ENCODE data around the gene ANAPC2.
A peak's percentile ranks its signal among the peaks of the same experiment; 100 is the strongest.

Gene ANAPC2

GRCh38 chr9:137191245-137191644 is 2.9 kb upstream of the ANAPC2 start:
- DNase-seq, result no peak

GRCh38 chr9:137190315-137190856 is 2.0 kb upstream of the ANAPC2 start:
- DNase-seq, result no peak

DNA sequence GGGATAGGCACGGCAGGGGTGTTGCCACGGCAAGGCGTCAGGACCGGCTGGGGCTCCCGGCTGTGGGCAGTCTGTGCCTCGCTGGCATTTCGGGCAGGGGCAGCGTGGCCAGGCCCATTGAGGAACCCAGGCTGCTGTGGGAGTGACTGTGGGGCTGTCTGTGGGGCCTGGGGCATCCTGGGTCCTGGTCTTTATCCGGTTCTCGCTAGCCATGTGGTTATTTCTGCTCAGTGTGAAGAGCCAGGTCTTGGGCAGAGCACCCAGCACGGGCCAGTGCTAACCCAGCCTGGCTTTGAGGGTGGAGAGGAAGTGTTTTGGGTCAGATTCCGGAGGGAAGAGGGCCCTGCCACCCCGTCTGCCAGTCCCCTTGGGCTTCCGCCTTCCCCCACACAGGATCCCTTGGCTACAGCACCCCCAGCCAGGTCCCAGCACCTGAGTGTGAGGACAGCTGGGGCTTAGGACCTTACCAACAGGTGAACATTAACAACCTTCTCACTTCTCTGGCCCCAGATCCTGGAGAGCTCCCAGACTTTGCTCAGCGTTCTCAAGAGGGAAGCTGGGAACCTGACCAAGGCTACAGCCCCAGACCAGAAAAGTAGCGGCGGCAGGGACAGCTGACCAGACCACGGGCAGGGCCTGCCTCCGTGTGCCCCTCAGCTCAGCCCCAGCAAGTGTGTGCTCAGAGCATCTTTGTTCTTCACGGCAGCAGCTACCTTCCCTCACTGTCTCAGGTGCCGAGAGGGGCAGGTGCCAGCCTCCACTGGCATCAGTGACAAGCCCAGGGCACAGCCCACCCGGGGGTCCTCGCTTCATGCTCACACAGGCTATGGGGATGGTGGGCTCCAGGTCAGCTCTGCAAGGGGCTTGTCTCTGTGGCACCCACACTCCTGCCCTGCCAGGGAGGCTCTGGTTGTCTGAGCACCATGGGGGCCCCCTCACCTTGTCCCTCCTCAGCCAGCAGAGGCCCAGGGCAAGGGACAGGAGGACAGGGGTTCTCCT is 1.2 kb upstream of the ANAPC2 start:
- DNase-seq, result no peak

DNA sequence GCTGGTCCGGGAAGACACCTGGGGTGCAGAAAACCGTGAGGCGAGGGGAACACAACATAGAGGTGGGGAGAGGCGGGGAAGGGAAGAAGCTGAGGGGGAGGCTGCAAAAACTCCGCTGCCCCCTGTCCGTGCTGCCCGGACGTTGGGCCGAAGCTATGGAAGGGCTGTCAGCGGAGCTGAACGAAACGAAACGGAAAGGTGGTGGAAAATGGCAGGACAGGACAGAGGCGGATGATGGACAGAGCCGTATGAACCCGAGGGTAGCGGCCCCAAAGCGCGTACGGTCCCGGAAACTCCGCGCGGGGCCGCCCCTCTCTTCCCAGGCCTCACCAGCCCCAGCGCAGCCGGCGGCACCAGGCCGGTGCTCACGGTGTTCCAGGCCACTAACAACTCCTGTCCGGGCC is 272 bp downstream of the ANAPC2 start:
- no peak for DNase-seq

- no peak for DNase-seq
Observed at GRCh38 chr9:137187386-137187785, 974 bp downstream of the ANAPC2 start.

GRCh38 chr9:137186385-137186784 is 2.0 kb downstream of the ANAPC2 start:
- no peak for DNase-seq

DNA sequence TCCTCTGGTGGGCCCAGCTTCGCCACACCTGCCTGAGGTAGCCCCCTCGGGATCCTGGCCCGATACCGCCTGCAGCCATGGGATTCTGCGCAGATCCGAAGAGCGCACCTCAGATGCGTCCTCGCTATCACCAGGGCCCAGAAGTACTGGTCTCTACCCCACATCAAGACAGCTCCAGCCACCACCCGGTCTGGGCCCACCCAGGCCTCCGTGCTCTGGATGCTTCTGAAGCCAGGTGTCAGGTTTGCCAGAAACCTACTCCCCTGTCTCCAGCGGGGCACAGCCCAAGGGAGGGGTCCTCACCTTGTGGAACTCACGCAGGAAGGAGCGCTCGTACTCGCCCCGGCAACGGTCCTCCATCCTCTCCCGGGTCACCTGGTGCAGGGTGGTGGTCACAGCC is 2.4 kb downstream of the ANAPC2 start:
- no peak for DNase-seq

DNA sequence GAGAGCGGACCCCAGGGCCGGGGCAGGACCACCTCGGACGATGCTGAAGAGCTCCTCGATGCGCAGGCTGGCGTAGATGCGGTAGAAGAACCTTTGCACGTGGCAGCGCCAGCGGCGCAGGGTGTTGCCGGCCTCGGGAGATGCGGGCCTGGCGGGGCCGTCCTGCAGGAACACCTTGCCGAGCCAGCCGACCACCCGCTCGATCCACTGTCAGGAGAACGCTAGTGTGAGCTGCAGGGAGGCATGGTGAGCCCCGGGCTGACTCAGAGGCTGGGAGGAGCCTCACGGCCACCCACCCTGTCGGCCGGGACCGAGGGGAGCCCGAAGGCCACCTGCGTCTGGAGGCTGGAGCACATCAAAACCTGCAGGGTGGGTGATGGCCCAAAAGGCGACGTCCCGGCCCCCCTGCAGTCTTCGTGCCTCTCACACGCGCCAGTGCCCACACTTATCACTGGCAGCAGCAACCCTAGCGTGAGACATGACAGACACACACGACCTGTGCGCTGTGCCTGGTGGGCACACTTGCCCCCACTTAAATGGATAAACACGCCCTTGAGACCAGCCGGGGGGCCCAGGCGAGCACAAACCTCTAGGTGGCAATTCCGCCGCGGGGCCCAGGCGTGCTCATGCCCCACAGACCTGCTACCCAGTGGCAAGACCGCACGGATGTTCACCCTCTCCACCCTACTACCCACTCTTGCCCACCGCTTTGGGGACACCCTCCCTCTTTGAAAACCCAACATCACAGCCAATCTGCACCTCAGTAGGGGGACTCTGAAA is 3.3 kb downstream of the ANAPC2 start:
- no peak for DNase-seq

GRCh38 chr9:137183980-137184595 is 4.3 kb downstream of the ANAPC2 start:
- DNase-seq, result no peak

GRCh38 chr9:137182836-137183235 is 5.5 kb downstream of the ANAPC2 start:
- DNase-seq, result no peak

DNA sequence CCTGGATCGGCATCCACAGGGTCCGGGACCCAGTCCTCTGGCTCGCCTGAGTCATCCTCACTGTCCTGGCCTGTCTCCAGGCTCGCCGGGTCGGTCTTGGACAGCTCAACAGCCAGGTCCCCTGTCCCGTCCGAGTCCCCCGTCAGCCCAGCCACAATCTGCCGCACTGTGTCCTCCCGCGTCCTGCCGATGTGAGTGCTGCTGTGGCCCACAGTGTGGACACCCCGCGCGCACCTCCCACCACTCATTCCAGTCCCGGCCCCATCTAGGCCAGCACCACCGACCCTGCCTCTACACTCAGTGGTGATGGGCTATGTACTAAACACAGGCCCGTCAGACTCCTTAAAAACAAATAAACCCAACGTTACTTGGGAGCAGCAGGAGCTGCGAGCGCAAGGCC is 6.7 kb downstream of the ANAPC2 start:
- no peak for DNase-seq

- no peak for DNase-seq
Observed at GRCh38 chr9:137180491-137180890, 7.9 kb downstream of the ANAPC2 start.

DNA sequence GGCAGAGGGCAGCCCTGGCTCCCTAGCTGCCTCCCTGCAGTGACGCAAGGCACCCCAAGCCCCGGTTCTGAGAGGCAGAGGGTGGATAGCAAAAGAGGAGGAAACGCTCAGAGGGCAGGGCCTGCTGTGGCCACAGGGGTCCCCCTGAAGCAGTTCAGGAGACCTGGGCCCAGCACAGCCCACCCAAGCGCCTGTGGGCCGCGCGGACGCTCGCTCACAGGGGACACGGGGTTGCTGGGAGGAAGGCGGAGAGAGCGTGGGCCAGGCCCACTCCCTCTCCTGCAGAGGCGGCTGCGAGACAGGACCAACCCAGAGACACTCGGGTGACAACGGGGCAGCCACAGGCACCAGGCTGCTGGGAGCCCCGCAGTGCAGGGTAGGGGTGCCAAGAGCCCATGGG is 8.6 kb downstream of the ANAPC2 start:
- DNase-seq, result no peak

DNA sequence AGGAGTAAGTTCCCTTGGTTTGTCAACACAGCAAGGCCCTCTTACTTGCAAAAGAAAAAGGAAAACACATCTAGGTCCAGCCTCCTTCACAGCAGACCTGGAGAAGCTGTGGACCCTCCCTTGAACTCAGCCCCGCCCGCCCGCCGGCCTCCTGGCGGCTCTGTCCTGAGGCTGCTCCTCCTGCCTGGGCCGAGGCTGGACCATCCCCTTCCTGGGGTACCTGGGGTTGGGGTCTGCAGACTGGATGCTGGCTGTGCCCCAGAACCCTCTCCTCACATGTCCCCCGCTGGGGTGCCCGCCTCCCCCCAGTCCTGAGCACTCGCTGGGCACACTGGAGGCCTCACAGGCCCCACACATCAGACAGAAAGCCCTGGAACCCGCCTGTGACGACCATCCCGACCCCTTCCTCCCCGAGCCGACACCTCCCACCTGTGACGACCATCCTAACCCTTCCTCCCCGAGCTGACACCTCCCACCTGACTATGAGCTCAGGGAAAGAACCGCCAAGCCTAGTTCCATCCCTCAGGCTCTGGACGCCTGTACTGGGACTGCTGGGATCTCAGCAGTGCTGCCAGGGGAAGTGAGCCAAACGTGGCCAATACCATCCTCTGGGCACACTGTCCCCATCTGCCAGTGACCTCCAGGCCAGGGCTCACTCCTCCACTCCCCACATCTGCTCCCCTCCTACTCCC is 9.3 kb downstream of the ANAPC2 start:
- DNase-seq, result no peak

- no peak for DNase-seq
Observed at GRCh38 chr9:137178201-137178938, 10.0 kb downstream of the ANAPC2 start.

DNA sequence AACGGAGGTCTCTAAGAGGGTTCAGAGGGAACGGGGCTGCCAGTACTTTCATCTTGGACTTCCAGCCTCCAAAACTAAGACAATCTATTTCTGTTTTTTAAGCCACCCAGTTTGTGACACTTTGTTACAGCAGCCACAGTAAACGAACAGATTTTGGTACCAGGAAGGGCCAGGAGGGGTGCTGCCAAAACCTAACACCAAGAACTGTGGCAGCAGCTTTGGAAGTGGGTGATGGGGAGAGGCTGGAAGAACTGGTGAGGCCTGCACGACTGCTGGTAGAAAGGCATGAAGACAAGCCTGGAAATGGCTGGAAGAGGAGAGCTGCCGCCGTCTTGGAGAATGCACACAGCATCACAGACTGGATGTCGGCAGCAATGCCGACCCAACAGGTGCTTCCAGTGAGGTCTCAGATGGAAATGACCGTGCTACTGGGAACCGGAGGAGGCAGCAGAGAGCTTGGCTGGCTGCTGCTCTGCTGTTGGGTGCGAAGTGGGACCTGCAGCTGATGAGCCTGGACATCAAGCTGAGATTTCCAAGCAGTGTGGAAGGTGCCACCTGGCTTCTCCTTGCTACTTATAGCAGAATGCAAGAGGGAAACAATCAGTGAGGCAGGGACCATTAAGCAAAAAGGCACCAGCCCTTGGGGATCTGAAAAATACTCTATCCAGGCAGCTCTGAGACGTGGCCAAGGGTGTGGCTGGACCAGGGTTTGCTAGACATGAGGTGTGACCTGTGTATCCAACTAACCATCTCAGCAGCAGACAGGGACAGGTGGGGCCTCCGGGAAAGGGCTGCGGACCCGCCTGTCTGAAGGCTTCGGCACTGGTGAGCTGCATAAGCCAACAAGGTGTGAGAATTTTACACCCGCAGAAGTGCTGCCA is 11.8 kb downstream of the ANAPC2 start:
- peak; percentile 34 for DNase-seq

GRCh38 chr9:137175345-137175961 is 12.9 kb downstream of the ANAPC2 start:
- peak; percentile 26 for DNase-seq

DNA sequence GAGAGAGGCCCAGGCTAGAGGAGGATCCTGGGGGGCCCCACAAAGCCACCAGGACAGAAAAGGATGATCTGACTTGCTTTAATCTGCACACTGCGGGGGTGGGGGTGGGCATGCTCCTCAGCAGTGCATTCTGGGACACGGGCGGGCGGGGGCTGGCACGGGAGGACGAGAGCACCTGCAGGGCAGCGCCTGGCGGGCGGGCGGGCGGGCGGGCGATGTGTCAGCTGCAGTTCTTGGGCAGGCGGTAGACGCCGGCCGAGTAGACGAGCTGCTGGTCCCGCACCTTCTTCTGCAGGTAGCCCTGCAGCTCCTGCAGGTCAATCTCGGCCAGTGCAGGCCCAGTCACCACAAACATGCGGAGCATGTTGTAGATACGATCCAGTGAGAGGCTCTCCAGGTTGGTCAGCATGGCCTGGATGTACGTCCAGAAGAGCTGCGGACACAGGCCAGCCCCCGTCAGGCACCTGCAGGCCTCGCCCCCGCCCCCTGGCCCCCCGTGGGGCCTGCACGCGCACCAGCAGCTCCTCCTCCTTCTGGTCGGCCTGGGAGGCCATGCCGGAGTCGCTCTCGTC is 13.6 kb downstream of the ANAPC2 start:
- DNase-seq, result no peak

DNA sequence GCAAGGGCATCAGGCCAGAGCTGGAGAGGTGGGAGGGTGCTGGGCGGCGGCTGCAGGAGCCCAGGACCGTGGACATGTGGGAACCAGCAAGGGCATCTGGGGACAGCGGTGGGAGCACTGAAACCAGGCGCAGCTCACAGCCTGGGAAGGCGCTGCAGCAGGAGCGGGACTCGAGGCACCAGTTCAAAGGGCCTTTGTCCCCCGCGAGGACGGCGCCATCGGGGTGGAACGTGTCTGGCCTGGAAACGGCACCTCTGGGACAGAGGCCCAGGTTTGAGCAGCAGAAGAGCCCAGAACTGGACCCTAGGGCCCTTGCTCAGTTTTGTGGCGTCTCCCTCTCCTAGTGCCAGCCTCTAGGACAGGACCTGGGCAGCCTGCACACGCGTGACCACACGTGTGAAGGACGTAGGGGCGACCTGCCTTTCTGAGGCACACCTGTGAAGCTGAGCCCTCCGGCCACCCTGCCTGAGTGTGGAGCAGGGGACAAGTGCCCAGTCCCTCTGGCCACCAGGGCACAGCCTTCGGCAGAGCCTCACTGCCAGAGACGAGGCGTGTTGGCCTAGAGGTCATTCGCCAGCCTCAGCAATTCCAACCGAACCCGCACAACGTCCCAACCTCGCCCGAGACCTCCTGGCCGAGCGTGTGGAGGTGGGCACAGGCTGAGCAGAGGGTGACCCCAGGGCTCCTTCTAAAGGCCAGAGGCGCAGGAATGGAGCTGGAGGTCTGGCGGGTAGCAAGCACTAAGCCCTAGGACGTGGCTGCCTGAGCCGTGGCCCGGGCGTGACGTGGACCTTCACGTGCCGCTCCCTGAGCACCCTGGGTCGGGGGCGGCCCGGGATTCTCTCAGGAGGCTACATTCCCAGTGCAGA is 14.3 kb downstream of the ANAPC2 start:
- DNase-seq, result no peak

Measured in CD4-positive, alpha-beta T cell treated with Interleukin-6 for 4 hours (primary cell).